HCT116 (cell line): ENCODE results near the gene DPP9. TPM values are rescaled to one million over a fixed set of nuclear protein-coding genes. Genes with fewer than 3 reads are reported as not detected.

ENCODE experiments used
- ATAC-seq: fragments of 200-7000 bp; cut with Tn5 transposase; 2 replicates; pipeline ENCODE4 v1.9.1; 2020; ENCODE audit warnings: mild to moderate bottlenecking, moderate library complexity
- BruUV-seq: library from RNA; stranded (reverse); fragments of 400-500 nt; replicated peaks from 2 replicates; lab custom pipeline; 2021; lab: Mats Ljungman, UMichigan
- CTCF ChIA-PET: fragments of 300-600 bp; sonication (Branson Sonifier 250); formaldehyde crosslinking; loops from one replicate; lab custom pipeline; 2021; ENCODE audit warnings: antibody characterized with exemption; lab: Charles Lee
- POLR2A ChIA-PET: fragments of 300-600, 350-600 bp; sonication (Branson Sonifier 250); formaldehyde crosslinking; loops from one replicate; lab custom pipeline; 2021; ENCODE audit warnings: antibody characterized with exemption; lab: Charles Lee
- RAD21 ChIA-PET, 2 experiments: fragments of 300-600 bp; sonication (Branson Sonifier 250); formaldehyde crosslinking; loops; one replicate each; lab custom pipeline; 2023; ENCODE audit warnings: low total read pairs in 2 of 2; ENCODE audit not compliant: uncharacterized antibody in 2 of 2, unreplicated experiment in 2 of 2, low non-redundant PET in 1 of 2; lab: Charles Lee
- DNase-seq: peaks from one replicate; pipeline ENCODE4 v3.0.0-alpha.2; 2010; ENCODE audit warnings: low read depth, low spot score
- H2AFZ ChIP-seq: fragments of 200-600 bp; shearing (Covaris generic), sonication (generic); 2 replicates; pipeline ENCODE4 v1.6.1; 2017; ENCODE audit warnings: low read depth, mixed run types, mixed read lengths, antibody characterized with exemption, low read length; ENCODE audit not compliant: poor library complexity, severe bottlenecking
- H3K27ac ChIP-seq: 2 replicates; pipeline ENCODE4 v1.5.1; 2012; ENCODE audit warnings: low read depth, low read length
- H3K27me3 ChIP-seq: fragments of 200-600 bp; sonication (generic); 2 replicates; pipeline ENCODE4 v1.6.1; 2016; ENCODE audit warnings: mixed run types, low read length, mixed read lengths; ENCODE audit not compliant: insufficient read depth
- H3K36me3 ChIP-seq, 2 experiments: fragments of 200-500 bp in 1 of 2; fragments of 200-600 bp in 1 of 2; sonication (Bioruptor generic) in 1 of 2; sonication (generic) in 1 of 2; 2 replicates each; pipeline versions ENCODE4 v1.5.1 to v1.6.1; 2014 to 2016; ENCODE audit warnings: low read length in 2 of 2, inconsistent platforms in 1 of 2, mixed read lengths in 1 of 2, mixed run types in 1 of 2; ENCODE audit not compliant: insufficient read depth in 2 of 2, control insufficient read depth in 1 of 2
- H3K4me1 ChIP-seq, 2 experiments: fragments of 200-600 bp in 1 of 2; sonication (generic) in 1 of 2; 2 replicates each; pipeline versions ENCODE4 v1.5.1 to v1.6.1; 2012 to 2017; ENCODE audit warnings: low read length in 2 of 2, inconsistent platforms in 1 of 2, mild to moderate bottlenecking in 1 of 2, mixed read lengths in 1 of 2, mixed run types in 1 of 2, moderate library complexity in 1 of 2; ENCODE audit not compliant: insufficient read depth in 2 of 2, control insufficient read depth in 1 of 2
- H3K4me2 ChIP-seq: fragments of 200-600 bp; sonication (generic); 2 replicates; pipeline ENCODE4 v1.6.1; 2017; ENCODE audit warnings: mixed run types, low read length, mixed read lengths
- H3K4me3 ChIP-seq, 2 experiments: fragments of 200-600 bp in 1 of 2; sonication (generic) in 1 of 2; replicated peaks in 1 of 2; 2 replicates each; pipeline ENCODE4 v1.5.1; 2011 to 2016; ENCODE audit warnings: low read length in 2 of 2, control low read depth in 1 of 2, low read depth in 1 of 2, mild to moderate bottlenecking in 1 of 2, mixed read lengths in 1 of 2, mixed run types in 1 of 2
- H3K79me2 ChIP-seq: fragments of 200-600 bp; sonication (generic); 2 replicates; pipeline ENCODE4 v1.6.1; 2017; ENCODE audit warnings: mild to moderate bottlenecking, mixed run types, low read length, moderate library complexity, mixed read lengths; ENCODE audit not compliant: insufficient read depth
- H3K9ac ChIP-seq: fragments of 200-600 bp; sonication (generic); 2 replicates; pipeline ENCODE4 v1.6.1; 2016; ENCODE audit warnings: low read length, mixed read lengths
- H3K9me2 ChIP-seq: fragments of 200-600 bp; sonication (generic), shearing (Covaris generic); 2 replicates; pipeline ENCODE4 v1.6.1; 2017; ENCODE audit warnings: mixed run types, mild to moderate bottlenecking, moderate library complexity; ENCODE audit not compliant: insufficient read depth
- H3K9me3 ChIP-seq, 2 experiments: fragments of 200-500 bp in 1 of 2; fragments of 200-600 bp in 1 of 2; sonication (Bioruptor generic) in 1 of 2; sonication (generic) in 1 of 2; 2 replicates each; pipeline ENCODE4 v1.6.1; 2014 to 2017; ENCODE audit warnings: low read length in 2 of 2, mixed read lengths in 2 of 2, inconsistent platforms in 1 of 2, low read depth in 1 of 2, mild to moderate bottlenecking in 1 of 2, mixed run types in 1 of 2, moderate library complexity in 1 of 2; ENCODE audit not compliant: control insufficient read depth in 1 of 2, insufficient read depth in 1 of 2
- H4K20me1 ChIP-seq: fragments of 200-600 bp; sonication (generic), shearing (Covaris generic); 2 replicates; pipeline ENCODE4 v1.6.1; 2017; ENCODE audit warnings: mixed run types, mild to moderate bottlenecking, moderate library complexity; ENCODE audit not compliant: insufficient read depth
- ATF3 ChIP-seq: IDR thresholded peaks from 2 replicates; pipeline ENCODE4 v1.6.1; 2012
- CBX3 ChIP-seq: IDR thresholded peaks from 2 replicates; pipeline ENCODE4 v1.6.1; 2012; ENCODE audit warnings: low read depth
- CEBPB ChIP-seq: IDR thresholded peaks from 2 replicates; pipeline ENCODE4 v1.6.1; 2012; ENCODE audit warnings: low read depth
- EGR1 ChIP-seq: IDR thresholded peaks from 2 replicates; pipeline ENCODE4 v1.6.1; 2012; ENCODE audit warnings: low read depth
- ELF1 ChIP-seq: IDR thresholded peaks from 2 replicates; pipeline ENCODE4 v1.6.1; 2012; ENCODE audit warnings: low read depth, borderline replicate concordance
- EZH2 ChIP-seq: fragments of 200-600 bp; sonication (generic); IDR thresholded peaks from 2 replicates; pipeline ENCODE4 v1.6.1; 2017; ENCODE audit warnings: antibody characterized with exemption, mixed run types
- JUND ChIP-seq: IDR thresholded peaks from 2 replicates; pipeline ENCODE4 v1.6.1; 2012
- MAX ChIP-seq: IDR thresholded peaks from 2 replicates; pipeline ENCODE4 v1.6.1; 2012
- POLR2A ChIP-seq: IDR thresholded peaks from 2 replicates; pipeline ENCODE4 v1.7.0; 2011; ENCODE audit warnings: borderline replicate concordance; ENCODE audit not compliant: insufficient read depth, insufficient read length; ENCODE audit errors: extremely low read depth
- REST ChIP-seq: IDR thresholded peaks from 2 replicates; pipeline ENCODE4 v1.6.1; 2012; ENCODE audit warnings: low read depth
- TCF7L2 ChIP-seq: IDR thresholded peaks from 2 replicates; pipeline ENCODE4 v1.7.0; 2011; ENCODE audit warnings: borderline replicate concordance, inconsistent platforms; ENCODE audit not compliant: insufficient read depth, insufficient read length; ENCODE audit errors: extremely low read depth
- YY1 ChIP-seq: IDR thresholded peaks from 2 replicates; pipeline ENCODE4 v1.6.1; 2011; ENCODE audit warnings: low read length, low read depth, moderate library complexity, mild to moderate bottlenecking; ENCODE audit not compliant: insufficient replicate concordance; ENCODE audit errors: extremely low read depth
- ZBTB33 ChIP-seq: IDR thresholded peaks from 2 replicates; pipeline ENCODE4 v1.6.1; 2011; ENCODE audit warnings: mild to moderate bottlenecking, low read length, moderate library complexity; ENCODE audit not compliant: insufficient replicate concordance; ENCODE audit errors: extremely low read depth
- ZFX ChIP-seq: fragments of 450-650 bp; IDR thresholded peaks from 2 replicates; pipeline ENCODE4 v1.6.1; 2017
- intact Hi-C: fragments of 100-400 bp; cut with micrococcal nuclease; formaldehyde crosslinking; loops from 2 replicates; pipeline ENCODE4 v1.10.0; 2022
- total RNA-seq: library from RNA; stranded (reverse); gene quantifications from one replicate; pipeline ENCODE4 v1.2.1, GENCODE V29; 2021; ENCODE audit not compliant: unreplicated experiment

DPP9 gene
- total RNA-seq, 1 experiment from 2014 or later = 67.6 TPM

GRCh38 chr19:4754248-4754647, 30.6 kb upstream of the DPP9 start:
- Histone ChIP-seq H2AFZ (no peak overlapping the region), H3K36me3 (no peaks in the 10 kb centered on the region), H3K4me3 (no peak overlapping the region), H3K9ac (no peak overlapping the region), H3K9me3 (no peaks in the 10 kb centered on the region), H3K27me3 (no peaks in the 10 kb centered on the region), H3K9me2 (no peaks in the 10 kb centered on the region), H3K27ac (no peak overlapping the region), H3K4me1 (peaks cover 0 to under 1% of the 10 kb centered on the region in 2 experiments; a peak in 2 of 4 replicates), H3K4me2 (no peak overlapping the region), H3K79me2 (no peaks in the 10 kb centered on the region), H4K20me1 (no peaks in the 10 kb centered on the region)
- POLR2A ChIA-PET = no interaction called here
- RAD21 ChIA-PET = no interaction called here
- intact Hi-C loops = no loop called here
- DNase-seq (no peak), ATAC-seq (no peak)
- CTCF ChIA-PET = no interaction called here
- TF ChIP-seq ELF1 = no peak
- TF ChIP-seq JUND = no peak
- no peak for TF ChIP-seq ZBTB33
- no peak for TF ChIP-seq TCF7L2
- TF ChIP-seq CEBPB = no peak
- TF ChIP-seq ATF3 = no peak
- TF ChIP-seq CBX3 = no peak
- no peak for TF ChIP-seq REST
- TF ChIP-seq MAX = no peak
- TF ChIP-seq ZFX = no peak
- TF ChIP-seq EGR1 = no peak
- TF ChIP-seq EZH2 = no peak
- no peak for TF ChIP-seq POLR2A
- no peak for TF ChIP-seq YY1
- BruUV-seq = no TSS peak
